HL-60 (cell line): ENCODE data around the gene EXOC4.

Source experiments
- DNase-seq, 2 experiments: peaks; one replicate each; pipeline ENCODE4 v3.0.0-alpha.2; 2010 to 2020; ENCODE audit warnings: low read depth in 1 of 2, low spot score in 1 of 2
- H3K27ac ChIP-seq: fragments of 250-450 bp; sonication (Bioruptor Pico); replicated peaks from 2 replicates; pipeline ENCODE4 v1.5.1; 2020; ENCODE audit warnings: mild to moderate bottlenecking, moderate library complexity
- H3K27me3 ChIP-seq: fragments of 250-450 bp; sonication (Bioruptor Pico); 2 replicates; pipeline ENCODE4 v1.5.1; 2021; ENCODE audit warnings: mild to moderate bottlenecking, moderate library complexity; ENCODE audit not compliant: insufficient read depth, poor library complexity, severe bottlenecking
- H3K4me3 ChIP-seq: replicated peaks from 2 replicates; pipeline ENCODE4 v1.5.1; 2011; ENCODE audit warnings: mild to moderate bottlenecking, control low read depth, low read length; ENCODE audit not compliant: insufficient read depth
- GABPA ChIP-seq: IDR thresholded peaks from 2 replicates; pipeline ENCODE4 v1.6.1; 2012; ENCODE audit warnings: low read depth
- POLR2AphosphoS5 ChIP-seq: IDR thresholded peaks from 2 replicates; pipeline ENCODE4 v1.6.1; 2012; ENCODE audit warnings: low read depth
- SPI1 ChIP-seq: IDR thresholded peaks from 2 replicates; pipeline ENCODE4 v1.6.1; 2012; ENCODE audit warnings: low read depth, mild to moderate bottlenecking, borderline replicate concordance
- TF ChIP-seq, protein P1 (sequence below): IDR thresholded peaks from 2 replicates; pipeline ENCODE4 v1.6.1; 2012; ENCODE audit warnings: low read depth; ENCODE audit not compliant: insufficient replicate concordance
- TF ChIP-seq, protein P2 (sequence below): IDR thresholded peaks from one replicate; pipeline ENCODE4 v1.5.1; 2011; ENCODE audit warnings: low read length, control low read depth, inconsistent platforms; ENCODE audit not compliant: insufficient read depth

Gene EXOC4

DNA sequence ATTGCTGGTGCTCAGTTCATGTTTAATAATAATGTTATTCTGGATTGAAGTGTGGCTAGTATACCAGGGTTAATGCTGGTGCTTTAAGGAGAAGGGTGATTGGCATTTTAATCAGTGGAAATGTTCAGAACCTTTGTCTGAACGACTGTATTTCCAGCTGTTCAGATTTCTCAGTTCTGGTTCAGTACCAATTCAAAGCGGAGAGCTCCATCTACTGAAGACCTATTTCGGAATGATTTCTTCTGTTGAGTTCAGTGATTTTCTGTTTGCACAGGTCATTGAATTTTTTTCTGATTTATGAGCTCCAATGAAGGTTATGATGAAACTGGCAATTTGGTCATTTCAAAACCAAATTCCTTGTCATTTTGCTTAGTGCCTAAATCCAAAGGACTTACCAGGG is 160.1 kb downstream of the EXOC4 start:
- TF ChIP-seq, protein P1, sequence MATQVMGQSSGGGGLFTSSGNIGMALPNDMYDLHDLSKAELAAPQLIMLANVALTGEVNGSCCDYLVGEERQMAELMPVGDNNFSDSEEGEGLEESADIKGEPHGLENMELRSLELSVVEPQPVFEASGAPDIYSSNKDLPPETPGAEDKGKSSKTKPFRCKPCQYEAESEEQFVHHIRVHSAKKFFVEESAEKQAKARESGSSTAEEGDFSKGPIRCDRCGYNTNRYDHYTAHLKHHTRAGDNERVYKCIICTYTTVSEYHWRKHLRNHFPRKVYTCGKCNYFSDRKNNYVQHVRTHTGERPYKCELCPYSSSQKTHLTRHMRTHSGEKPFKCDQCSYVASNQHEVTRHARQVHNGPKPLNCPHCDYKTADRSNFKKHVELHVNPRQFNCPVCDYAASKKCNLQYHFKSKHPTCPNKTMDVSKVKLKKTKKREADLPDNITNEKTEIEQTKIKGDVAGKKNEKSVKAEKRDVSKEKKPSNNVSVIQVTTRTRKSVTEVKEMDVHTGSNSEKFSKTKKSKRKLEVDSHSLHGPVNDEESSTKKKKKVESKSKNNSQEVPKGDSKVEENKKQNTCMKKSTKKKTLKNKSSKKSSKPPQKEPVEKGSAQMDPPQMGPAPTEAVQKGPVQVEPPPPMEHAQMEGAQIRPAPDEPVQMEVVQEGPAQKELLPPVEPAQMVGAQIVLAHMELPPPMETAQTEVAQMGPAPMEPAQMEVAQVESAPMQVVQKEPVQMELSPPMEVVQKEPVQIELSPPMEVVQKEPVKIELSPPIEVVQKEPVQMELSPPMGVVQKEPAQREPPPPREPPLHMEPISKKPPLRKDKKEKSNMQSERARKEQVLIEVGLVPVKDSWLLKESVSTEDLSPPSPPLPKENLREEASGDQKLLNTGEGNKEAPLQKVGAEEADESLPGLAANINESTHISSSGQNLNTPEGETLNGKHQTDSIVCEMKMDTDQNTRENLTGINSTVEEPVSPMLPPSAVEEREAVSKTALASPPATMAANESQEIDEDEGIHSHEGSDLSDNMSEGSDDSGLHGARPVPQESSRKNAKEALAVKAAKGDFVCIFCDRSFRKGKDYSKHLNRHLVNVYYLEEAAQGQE = peak; percentile 81
- TF ChIP-seq POLR2AphosphoS5 (no peak), GABPA (no peak)
- TF ChIP-seq, protein P2, sequence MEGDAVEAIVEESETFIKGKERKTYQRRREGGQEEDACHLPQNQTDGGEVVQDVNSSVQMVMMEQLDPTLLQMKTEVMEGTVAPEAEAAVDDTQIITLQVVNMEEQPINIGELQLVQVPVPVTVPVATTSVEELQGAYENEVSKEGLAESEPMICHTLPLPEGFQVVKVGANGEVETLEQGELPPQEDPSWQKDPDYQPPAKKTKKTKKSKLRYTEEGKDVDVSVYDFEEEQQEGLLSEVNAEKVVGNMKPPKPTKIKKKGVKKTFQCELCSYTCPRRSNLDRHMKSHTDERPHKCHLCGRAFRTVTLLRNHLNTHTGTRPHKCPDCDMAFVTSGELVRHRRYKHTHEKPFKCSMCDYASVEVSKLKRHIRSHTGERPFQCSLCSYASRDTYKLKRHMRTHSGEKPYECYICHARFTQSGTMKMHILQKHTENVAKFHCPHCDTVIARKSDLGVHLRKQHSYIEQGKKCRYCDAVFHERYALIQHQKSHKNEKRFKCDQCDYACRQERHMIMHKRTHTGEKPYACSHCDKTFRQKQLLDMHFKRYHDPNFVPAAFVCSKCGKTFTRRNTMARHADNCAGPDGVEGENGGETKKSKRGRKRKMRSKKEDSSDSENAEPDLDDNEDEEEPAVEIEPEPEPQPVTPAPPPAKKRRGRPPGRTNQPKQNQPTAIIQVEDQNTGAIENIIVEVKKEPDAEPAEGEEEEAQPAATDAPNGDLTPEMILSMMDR = no peak
- Histone ChIP-seq H3K4me3 (no peak overlapping the region), H3K27me3 (no peaks in the 10 kb centered on the region), H3K27ac (no peak overlapping the region)
- DNase-seq = no peak

DNA sequence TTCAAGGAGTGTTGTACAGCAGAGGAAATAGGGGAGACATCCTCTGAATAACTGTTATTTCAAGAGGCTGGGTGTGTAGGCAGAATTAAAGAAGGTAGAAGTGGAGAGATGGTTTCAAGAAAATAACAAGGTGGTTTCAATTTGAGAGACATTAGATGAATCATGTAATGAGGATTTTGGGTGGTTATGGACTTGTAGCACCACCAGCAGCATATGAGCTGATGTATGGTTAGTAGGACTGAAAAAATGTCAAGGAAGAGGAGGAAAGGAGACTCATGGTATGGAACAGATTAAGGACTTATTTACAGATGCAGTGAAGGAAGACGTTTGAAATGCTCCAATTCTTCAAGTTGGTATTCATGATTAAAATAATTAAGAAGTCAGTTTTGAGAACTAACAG is 166.2 kb downstream of the EXOC4 start:
- H3K27me3 ChIP-seq = no peaks in the 10 kb centered on the region
- DNase-seq = no peak
- no peak overlapping the region for H3K27ac ChIP-seq
- no peak overlapping the region for H3K4me3 ChIP-seq
- TF ChIP-seq, protein P2 = no peak
- no peak for TF ChIP-seq SPI1
- no peak for TF ChIP-seq GABPA
- TF ChIP-seq, protein P1 = no peak
- TF ChIP-seq POLR2AphosphoS5 = no peak

DNA sequence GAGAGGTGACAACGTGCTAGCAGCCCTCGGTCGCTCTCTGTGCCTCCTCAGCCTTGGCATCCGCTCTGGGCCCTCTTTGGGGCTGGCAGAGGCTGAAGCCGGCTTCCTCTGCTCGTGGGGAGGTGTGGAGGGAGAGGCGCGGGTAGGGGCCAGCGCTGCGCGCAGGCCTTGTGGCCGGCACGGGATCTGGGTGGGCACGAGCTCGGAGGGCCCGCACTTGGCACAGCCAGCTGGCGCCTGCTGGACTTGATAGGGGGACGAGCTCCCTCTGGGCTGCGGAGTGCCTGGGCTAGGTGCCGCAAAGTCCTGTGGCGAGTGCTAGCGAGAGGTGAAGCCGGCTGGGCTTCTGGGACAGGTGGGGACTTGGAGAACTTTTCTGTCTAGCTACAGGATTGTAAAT is 170.7 kb downstream of the EXOC4 start:
- TF ChIP-seq GABPA = no peak
- TF ChIP-seq POLR2AphosphoS5 = no peak
- TF ChIP-seq, protein P1 = no peak
- no peak for TF ChIP-seq SPI1
- TF ChIP-seq, protein P2 = no peak
- Histone ChIP-seq H3K27ac (no peak overlapping the region), H3K27me3 (no peaks in the 10 kb centered on the region), H3K4me3 (no peak overlapping the region)
- no peak for DNase-seq
